CD4-positive, alpha-beta T cell treated with Interferon alpha-2 for 1 hour (primary cell): Measurements from ENCODE around the gene PSKH1.
A peak's percentile ranks its signal among the peaks of the same experiment; 100 is the strongest.
"Not testable (repeated sequence)": the region's sequence is repeated elsewhere in the genome, so short reads cannot be mapped to it uniquely, and the experiment has no call there.

Source experiments
- DNase-seq, 2 donors: peaks; one replicate each; pipeline ENCODE4 v3.0.0-alpha.2; 2020 to 2022

The PSKH1 gene

GRCh38 chr16:67892899-67893742 is at the start of gene PSKH1:
TSS of gene PSKH1 (plus strand) at chr16:67893254. CDS start at chr16:67908750, 15,496 bp downstream.
- DNase-seq: peak; percentile 92 to 94

GRCh38 chr16:67843343-67843765 is 49.7 kb upstream of the PSKH1 start:
- DNase-seq: no peak

GRCh38 chr16:67844497-67844896 is 48.6 kb upstream of the PSKH1 start:
- DNase-seq: no peak

GRCh38 chr16:67845291-67846062 is 47.6 kb upstream of the PSKH1 start:
- DNase-seq: no peak

- no peak for DNase-seq
Observed at GRCh38 chr16:67846063-67846319, 47.1 kb upstream of the PSKH1 start.

- peak; percentile 93 to 96 for DNase-seq
Observed at GRCh38 chr16:67846320-67847063, 46.6 kb upstream of the PSKH1 start, which contains the start of gene NUTF2. TSS of gene NUTF2 (plus strand) at chr16:67846933. CDS start at chr16:67865131, 18,198 bp downstream.

- DNase-seq: no peak
Observed at GRCh38 chr16:67847064-67847861, 45.8 kb upstream of the PSKH1 start, which contains the start of gene CENPT. TSS of gene CENPT (minus strand) at chr16:67847693. CDS start at chr16:67833859, 13,834 bp downstream.

GRCh38 chr16:67848118-67848517 is 44.9 kb upstream of the PSKH1 start:
- no peak for DNase-seq

GRCh38 chr16:67853670-67854069 is 39.4 kb upstream of the PSKH1 start:
- DNase-seq: no peak

GRCh38 chr16:67855789-67856188 is 37.3 kb upstream of the PSKH1 start:
- DNase-seq: no peak

GRCh38 chr16:67856927-67857546 is 36.0 kb upstream of the PSKH1 start:
- no peak for DNase-seq

GRCh38 chr16:67857547-67858233 is 35.4 kb upstream of the PSKH1 start:
- DNase-seq: peak; percentile 30 to 44

GRCh38 chr16:67858500-67858899 is 34.6 kb upstream of the PSKH1 start:
- DNase-seq: no peak

- no peak for DNase-seq
Observed at GRCh38 chr16:67860589-67861398, 32.3 kb upstream of the PSKH1 start.

- no peak for DNase-seq
Observed at GRCh38 chr16:67861877-67862276, 31.2 kb upstream of the PSKH1 start.

- DNase-seq: no peak
Observed at GRCh38 chr16:67862623-67863583, 30.2 kb upstream of the PSKH1 start.

GRCh38 chr16:67864044-67864443 is 29.0 kb upstream of the PSKH1 start:
- DNase-seq: not testable (repeated sequence)

- DNase-seq: no peak
Observed at GRCh38 chr16:67864594-67864993, 28.5 kb upstream of the PSKH1 start.

GRCh38 chr16:67865318-67865717 is 27.7 kb upstream of the PSKH1 start:
- peak; percentile 6 to 23 for DNase-seq
